HepG2 (cell line): ENCODE results near the gene CD9. TPM values are rescaled to one million over a fixed set of nuclear protein-coding genes. Genes with fewer than 3 reads are reported as not detected.
A peak's percentile ranks its signal among the peaks of the same experiment; 100 is the strongest.

Experiments used
- ATAC-seq: fragments of 200-7000 bp; cut with Tn5 transposase; 3 replicates; pipeline ENCODE4 v1.9.1; 2020; ENCODE audit warnings: mild to moderate bottlenecking, moderate library complexity
- BruUV-seq: library from RNA; stranded (reverse); fragments of 400-500 nt; replicated peaks from 2 replicates; lab custom pipeline; 2021; lab: Mats Ljungman, UMichigan
- CTCF ChIA-PET: fragments of 300-600 bp; formaldehyde crosslinking; extraction: SDS; loops from one replicate; lab custom pipeline; 2021; ENCODE audit warnings: low total read pairs, inconsistent platforms, low intra/inter-chr PET ratio; lab: Yijun Ruan, JAX
- POLR2A ChIA-PET: fragments of 350-600 bp; sonication (Branson Sonifier 250); formaldehyde crosslinking; loops from one replicate; lab custom pipeline; 2020; ENCODE audit warnings: antibody characterized with exemption, inconsistent platforms; lab: Yijun Ruan, JAX
- DNase-seq: peaks from one replicate; pipeline ENCODE4 v3.0.0-alpha.2; 2015; ENCODE audit warnings: low spot score
- FAIRE-seq: peaks from 3 replicates; lab custom pipeline; 2011; peaks lifted over from hg19 to GRCh38; lab: Jason Lieb, UNC
- H2AFZ ChIP-seq: one replicate; pipeline ENCODE4 v1.6.1; 2011; ENCODE audit warnings: low read length, inconsistent platforms
- H3K27ac ChIP-seq: fragments of 300-600 bp; 3 replicates; pipeline ENCODE4 v1.8.0; 2011; ENCODE audit warnings: mixed run types, mild to moderate bottlenecking, mixed read lengths, low read length, inconsistent platforms; ENCODE audit not compliant: insufficient read depth; ENCODE audit errors: extremely low read length
- H3K27me3 ChIP-seq, 2 experiments: fragments of 200-600 bp in 1 of 2; 2 replicates in 1 of 2; 3 replicates in 1 of 2; pipeline versions ENCODE4 v1.6.0 to v1.8.0; 2011; ENCODE audit warnings: low read length in 2 of 2, mild to moderate bottlenecking in 2 of 2, moderate library complexity in 2 of 2, inconsistent platforms in 1 of 2; ENCODE audit not compliant: insufficient read depth in 2 of 2, control insufficient read depth in 1 of 2
- H3K36me3 ChIP-seq, 2 experiments: fragments of 200-600 bp in 1 of 2; replicated peaks in 1 of 2; 2 replicates in 1 of 2; 3 replicates in 1 of 2; pipeline versions ENCODE4 v1.5.1 to v1.8.0; 2011; ENCODE audit warnings: low read length in 2 of 2, inconsistent platforms in 1 of 2; ENCODE audit not compliant: insufficient read depth in 2 of 2, control insufficient read depth in 1 of 2
- H3K4me1 ChIP-seq: 2 replicates; pipeline ENCODE4 v1.5.1; 2012; ENCODE audit warnings: low read length, inconsistent platforms; ENCODE audit not compliant: insufficient read depth
- H3K4me2 ChIP-seq: 2 replicates; pipeline ENCODE4 v1.6.0; 2011; ENCODE audit warnings: low read depth, low read length, inconsistent platforms
- H3K4me3 ChIP-seq, 3 experiments: fragments of 200-600 bp in 1 of 3; sonication (generic), shearing (Covaris generic) in 1 of 3; replicated peaks in 1 of 3; 2 replicates each; pipeline ENCODE4 v1.5.1; 2011 to 2016; ENCODE audit warnings: low read length in 3 of 3, inconsistent platforms in 2 of 3, low read depth in 2 of 3, mild to moderate bottlenecking in 2 of 3, control low read depth in 1 of 3, mixed read lengths in 1 of 3; ENCODE audit not compliant: insufficient read depth in 1 of 3
- H3K79me2 ChIP-seq: one replicate; pipeline ENCODE4 v1.6.1; 2011; ENCODE audit warnings: low read length, inconsistent platforms; ENCODE audit not compliant: insufficient read depth
- H3K9ac ChIP-seq: 2 replicates; pipeline ENCODE4 v1.6.0; 2011; ENCODE audit warnings: mild to moderate bottlenecking, low read depth, low read length, inconsistent platforms; ENCODE audit not compliant: insufficient read depth
- H3K9me3 ChIP-seq: 2 replicates; pipeline ENCODE4 v1.5.1; 2012; ENCODE audit warnings: mild to moderate bottlenecking, low read length
- H4K20me1 ChIP-seq: 2 replicates; pipeline ENCODE4 v1.6.0; 2011; ENCODE audit warnings: inconsistent platforms, mild to moderate bottlenecking, low read length, moderate library complexity; ENCODE audit not compliant: insufficient read depth
- POLR2AphosphoS5 ChIP-seq: IDR thresholded peaks from 2 replicates; pipeline ENCODE4 v1.6.1; 2012; ENCODE audit warnings: low read depth, low read length
- TCF7L2 ChIP-seq: IDR thresholded peaks from 2 replicates; pipeline ENCODE4 v1.6.1; 2011; ENCODE audit warnings: mild to moderate bottlenecking, low read depth, low read length, moderate library complexity
- ZNF24 ChIP-seq: fragments of 450-650 bp; IDR thresholded peaks from 2 replicates; pipeline ENCODE4 v1.6.1; 2017; ENCODE audit warnings: antibody characterized with exemption, mild to moderate bottlenecking
- ZNF558 ChIP-seq: sonication (generic); formaldehyde crosslinking; IDR thresholded peaks from 2 replicates; pipeline ENCODE4 v1.9.0; 2022; ENCODE audit warnings: mild to moderate bottlenecking, missing genetic modification reagents, borderline replicate concordance
- ZNF678 ChIP-seq: sonication (generic); formaldehyde crosslinking; IDR thresholded peaks from 2 replicates; pipeline ENCODE4 v1.4.0; 2020; ENCODE audit warnings: mild to moderate bottlenecking, missing genetic modification reagents
- WGBS: methylation state at CpG from one replicate; pipeline ENCODE4 v1.1.6; 2017; ENCODE audit warnings: low lambda C conversion rate; 5-methylcytosine and 5-hydroxymethylcytosine counted together
- in situ Hi-C: cut with HindIII; loops from 2 replicates; pipeline ENCODE4 v1.10.0; 2017; ENCODE audit warnings: low pct_unique_long_range_greater_than_20kb; ENCODE audit not compliant: extremely low pct_ligation_motif_present
- intact Hi-C: fragments of 100-400 bp; cut with micrococcal nuclease; formaldehyde crosslinking; loops from one replicate; pipeline ENCODE4 v1.10.0; 2022; ENCODE audit not compliant: unreplicated experiment
- polyA plus RNA-seq, 8 experiments: library from polyadenylated mRNA; depleted of rRNA in 3 of 8; stranded (reverse) in 7 of 8; unstranded in 1 of 8; fragments of >200 nt; fragmentation: Illumina TruSeq in 4 of 8; extraction: Trizol in 4 of 8; gene quantifications; 2 replicates each; pipeline versions ENCODE4 v1.2.1 to v1.2.3, GENCODE V29; 2011 to 2016; ENCODE audit warnings: low read depth in 4 of 8, missing spikeins in 1 of 8, mixed read lengths in 1 of 8; ENCODE audit not compliant: insufficient read depth in 1 of 8
- total RNA-seq, 5 experiments: library from RNA; depleted of rRNA; stranded (reverse); fragments of >200 nt; fragmentation: Illumina TruSeq; extraction: Trizol; gene quantifications; 2 replicates each; pipeline ENCODE4 v1.2.3, GENCODE V29; 2016; ENCODE audit warnings: low read depth in 1 of 5
- TF ChIP-seq, protein P1 (sequence below): sonication (generic); formaldehyde crosslinking; IDR thresholded peaks from 2 replicates; pipeline ENCODE4 v1.4.0; 2020; ENCODE audit warnings: missing genetic modification reagents
- TF ChIP-seq, protein P2 (sequence below): sonication (generic); formaldehyde crosslinking; IDR thresholded peaks from 2 replicates; pipeline ENCODE4 v1.5.1; 2020; ENCODE audit warnings: mild to moderate bottlenecking, missing genetic modification reagents, moderate library complexity

The CD9 gene
- total and polyA plus RNA-seq, 2 of the 13 experiments (the other 11 are each of a cell fraction or from before 2014, with no cell fraction given): 5.8 to 38.3 TPM

DNA sequence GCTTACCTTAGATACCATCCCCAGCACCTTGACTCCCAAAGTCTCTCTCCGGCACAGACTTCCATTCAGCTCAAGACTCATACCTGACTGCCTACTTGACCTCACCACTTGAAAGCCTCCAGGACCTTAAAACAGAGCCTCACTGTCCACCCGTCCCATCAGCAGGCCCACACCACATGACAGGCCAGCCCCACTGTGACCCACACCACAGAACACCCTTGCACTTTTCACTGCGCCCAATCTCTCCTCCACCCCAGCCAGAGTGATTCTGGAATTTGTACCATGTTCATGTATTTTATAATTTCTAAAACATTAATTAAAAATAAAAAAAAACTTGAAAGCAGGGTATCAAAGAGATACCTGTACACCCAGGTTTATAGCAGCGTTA, 82.2 kb downstream of the CD9 start (continued):
- TF ChIP-seq, protein P1, sequence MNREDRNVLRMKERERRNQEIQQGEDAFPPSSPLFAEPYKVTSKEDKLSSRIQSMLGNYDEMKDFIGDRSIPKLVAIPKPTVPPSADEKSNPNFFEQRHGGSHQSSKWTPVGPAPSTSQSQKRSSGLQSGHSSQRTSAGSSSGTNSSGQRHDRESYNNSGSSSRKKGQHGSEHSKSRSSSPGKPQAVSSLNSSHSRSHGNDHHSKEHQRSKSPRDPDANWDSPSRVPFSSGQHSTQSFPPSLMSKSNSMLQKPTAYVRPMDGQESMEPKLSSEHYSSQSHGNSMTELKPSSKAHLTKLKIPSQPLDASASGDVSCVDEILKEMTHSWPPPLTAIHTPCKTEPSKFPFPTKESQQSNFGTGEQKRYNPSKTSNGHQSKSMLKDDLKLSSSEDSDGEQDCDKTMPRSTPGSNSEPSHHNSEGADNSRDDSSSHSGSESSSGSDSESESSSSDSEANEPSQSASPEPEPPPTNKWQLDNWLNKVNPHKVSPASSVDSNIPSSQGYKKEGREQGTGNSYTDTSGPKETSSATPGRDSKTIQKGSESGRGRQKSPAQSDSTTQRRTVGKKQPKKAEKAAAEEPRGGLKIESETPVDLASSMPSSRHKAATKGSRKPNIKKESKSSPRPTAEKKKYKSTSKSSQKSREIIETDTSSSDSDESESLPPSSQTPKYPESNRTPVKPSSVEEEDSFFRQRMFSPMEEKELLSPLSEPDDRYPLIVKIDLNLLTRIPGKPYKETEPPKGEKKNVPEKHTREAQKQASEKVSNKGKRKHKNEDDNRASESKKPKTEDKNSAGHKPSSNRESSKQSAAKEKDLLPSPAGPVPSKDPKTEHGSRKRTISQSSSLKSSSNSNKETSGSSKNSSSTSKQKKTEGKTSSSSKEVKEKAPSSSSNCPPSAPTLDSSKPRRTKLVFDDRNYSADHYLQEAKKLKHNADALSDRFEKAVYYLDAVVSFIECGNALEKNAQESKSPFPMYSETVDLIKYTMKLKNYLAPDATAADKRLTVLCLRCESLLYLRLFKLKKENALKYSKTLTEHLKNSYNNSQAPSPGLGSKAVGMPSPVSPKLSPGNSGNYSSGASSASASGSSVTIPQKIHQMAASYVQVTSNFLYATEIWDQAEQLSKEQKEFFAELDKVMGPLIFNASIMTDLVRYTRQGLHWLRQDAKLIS (CRISPR knock-in tag): no peak
- no peak for TF ChIP-seq ZNF558 (CRISPR knock-in tag)
- no peak for TF ChIP-seq POLR2AphosphoS5
- TF ChIP-seq ZNF24: no peak
- TF ChIP-seq, all 625 proteins: peak for 0

DNA sequence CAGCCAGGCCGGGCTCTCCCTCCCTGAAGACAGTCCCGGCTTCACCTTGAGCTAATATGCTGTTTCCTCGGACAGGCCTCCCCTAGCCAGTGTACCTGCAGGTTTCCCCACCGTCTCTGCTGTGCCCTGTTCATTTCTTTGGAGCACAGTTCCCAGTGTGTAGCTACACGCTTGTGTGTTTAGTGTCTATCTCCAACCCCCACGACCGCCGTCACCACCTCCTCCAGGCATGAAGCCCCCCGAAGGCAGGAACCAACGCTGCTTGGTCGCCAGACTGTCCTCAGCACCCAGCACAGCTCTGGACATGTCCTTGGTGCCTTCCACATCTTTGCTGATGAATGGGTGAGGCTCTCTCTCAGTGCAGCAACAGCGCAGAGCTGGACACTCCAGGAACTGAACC, 84.1 kb downstream of the CD9 start:
- peak overlapping the region; percentile 62 for H3K4me2 ChIP-seq
- H3K4me3 ChIP-seq: peak overlapping the region in 2 of 3 experiments; percentile 21 to 47; a peak in 2 of 6 replicates
- ATAC-seq (peak; percentile 58), DNase-seq (no peak), FAIRE-seq (no peak)
- H3K9me3 ChIP-seq: no peaks in the 10 kb centered on the region
- H4K20me1 ChIP-seq: no peaks in the 10 kb centered on the region
- H2AFZ ChIP-seq: peak overlapping the region; percentile 60
- H3K4me1 ChIP-seq: peaks cover 71% of the 10 kb centered on the region
- peak overlapping the region; percentile 20; the same call in 1 of the 2 replicates for H3K9ac ChIP-seq
- H3K27ac ChIP-seq: no peak overlapping the region
- POLR2A ChIA-PET: interaction anchor here (0.8 to 2.1 kb wide), 9 partner anchors 10 to 226 kb away, joined by 3 to 19 read pairs (median 3); partner anchors contain the start of genes PLEKHG6 and SCNN1A
- H3K36me3 ChIP-seq: no peaks in the 10 kb centered on the region
- in situ Hi-C loops: loop anchor here (10.0 kb wide), 1 partner anchor 299 kb away; no protein-coding TSS in a partner anchor
- H3K27me3 ChIP-seq: no peaks in the 10 kb centered on the region
- H3K79me2 ChIP-seq: no peaks in the 10 kb centered on the region
- BruUV-seq: no TSS peak
- WGBS: 22% methylated on average over 12 of the region's 12 CpGs
- intact Hi-C loops: loop anchor here (10.0 kb wide), 1 partner anchor 299 kb away; no protein-coding TSS in a partner anchor
- CTCF ChIA-PET: interaction anchor here (0.7 to 3.0 kb wide), 9 partner anchors 80 to 296 kb away, joined by 3 to 49 read pairs (median 5); no protein-coding TSS in a partner anchor
- no peak for TF ChIP-seq ZNF678
- TF ChIP-seq TCF7L2: no peak
- TF ChIP-seq, protein P2, sequence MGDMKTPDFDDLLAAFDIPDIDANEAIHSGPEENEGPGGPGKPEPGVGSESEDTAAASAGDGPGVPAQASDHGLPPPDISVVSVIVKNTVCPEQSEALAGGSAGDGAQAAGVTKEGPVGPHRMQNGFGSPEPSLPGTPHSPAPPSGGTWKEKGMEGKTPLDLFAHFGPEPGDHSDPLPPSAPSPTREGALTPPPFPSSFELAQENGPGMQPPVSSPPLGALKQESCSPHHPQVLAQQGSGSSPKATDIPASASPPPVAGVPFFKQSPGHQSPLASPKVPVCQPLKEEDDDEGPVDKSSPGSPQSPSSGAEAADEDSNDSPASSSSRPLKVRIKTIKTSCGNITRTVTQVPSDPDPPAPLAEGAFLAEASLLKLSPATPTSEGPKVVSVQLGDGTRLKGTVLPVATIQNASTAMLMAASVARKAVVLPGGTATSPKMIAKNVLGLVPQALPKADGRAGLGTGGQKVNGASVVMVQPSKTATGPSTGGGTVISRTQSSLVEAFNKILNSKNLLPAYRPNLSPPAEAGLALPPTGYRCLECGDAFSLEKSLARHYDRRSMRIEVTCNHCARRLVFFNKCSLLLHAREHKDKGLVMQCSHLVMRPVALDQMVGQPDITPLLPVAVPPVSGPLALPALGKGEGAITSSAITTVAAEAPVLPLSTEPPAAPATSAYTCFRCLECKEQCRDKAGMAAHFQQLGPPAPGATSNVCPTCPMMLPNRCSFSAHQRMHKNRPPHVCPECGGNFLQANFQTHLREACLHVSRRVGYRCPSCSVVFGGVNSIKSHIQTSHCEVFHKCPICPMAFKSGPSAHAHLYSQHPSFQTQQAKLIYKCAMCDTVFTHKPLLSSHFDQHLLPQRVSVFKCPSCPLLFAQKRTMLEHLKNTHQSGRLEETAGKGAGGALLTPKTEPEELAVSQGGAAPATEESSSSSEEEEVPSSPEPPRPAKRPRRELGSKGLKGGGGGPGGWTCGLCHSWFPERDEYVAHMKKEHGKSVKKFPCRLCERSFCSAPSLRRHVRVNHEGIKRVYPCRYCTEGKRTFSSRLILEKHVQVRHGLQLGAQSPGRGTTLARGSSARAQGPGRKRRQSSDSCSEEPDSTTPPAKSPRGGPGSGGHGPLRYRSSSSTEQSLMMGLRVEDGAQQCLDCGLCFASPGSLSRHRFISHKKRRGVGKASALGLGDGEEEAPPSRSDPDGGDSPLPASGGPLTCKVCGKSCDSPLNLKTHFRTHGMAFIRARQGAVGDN (CRISPR knock-in tag): peak; percentile 53
